ENCODE measurements around the gene PSKH1.

Gene PSKH1

DNA sequence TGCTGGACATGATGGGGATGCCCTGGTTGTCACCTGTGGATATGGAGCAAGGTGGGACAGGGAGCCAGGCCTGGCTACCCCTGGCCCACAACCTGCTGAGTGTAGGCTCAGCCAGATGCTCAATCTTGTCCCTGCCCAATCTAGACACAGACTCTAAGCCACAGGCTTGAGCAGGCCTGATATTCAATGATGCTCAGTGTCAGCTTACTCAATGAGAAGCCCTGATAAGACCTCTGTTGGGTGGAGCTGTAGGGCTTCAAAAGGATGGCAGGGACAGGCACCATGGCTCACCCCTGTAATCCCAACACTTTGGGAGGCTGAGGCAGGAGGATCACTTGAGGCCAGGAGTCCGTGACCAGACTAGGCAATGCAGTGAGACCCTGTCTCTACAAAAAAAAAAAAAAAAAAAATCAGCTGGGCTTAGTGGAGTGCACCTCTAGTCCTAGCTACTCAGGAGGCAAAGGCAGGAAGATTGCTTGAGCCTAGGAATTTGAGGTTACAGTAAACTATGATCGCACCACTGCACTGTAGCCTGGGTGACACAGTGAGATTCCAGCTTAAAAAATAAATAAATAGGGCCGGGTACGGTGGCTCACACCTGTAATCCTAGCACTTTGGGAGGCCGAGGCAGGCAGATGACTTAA is 47.5 kb downstream of the PSKH1 start:
- no peak for DNase-seq (ENCODE audit: low read depth in 2 of 2)

DNA sequence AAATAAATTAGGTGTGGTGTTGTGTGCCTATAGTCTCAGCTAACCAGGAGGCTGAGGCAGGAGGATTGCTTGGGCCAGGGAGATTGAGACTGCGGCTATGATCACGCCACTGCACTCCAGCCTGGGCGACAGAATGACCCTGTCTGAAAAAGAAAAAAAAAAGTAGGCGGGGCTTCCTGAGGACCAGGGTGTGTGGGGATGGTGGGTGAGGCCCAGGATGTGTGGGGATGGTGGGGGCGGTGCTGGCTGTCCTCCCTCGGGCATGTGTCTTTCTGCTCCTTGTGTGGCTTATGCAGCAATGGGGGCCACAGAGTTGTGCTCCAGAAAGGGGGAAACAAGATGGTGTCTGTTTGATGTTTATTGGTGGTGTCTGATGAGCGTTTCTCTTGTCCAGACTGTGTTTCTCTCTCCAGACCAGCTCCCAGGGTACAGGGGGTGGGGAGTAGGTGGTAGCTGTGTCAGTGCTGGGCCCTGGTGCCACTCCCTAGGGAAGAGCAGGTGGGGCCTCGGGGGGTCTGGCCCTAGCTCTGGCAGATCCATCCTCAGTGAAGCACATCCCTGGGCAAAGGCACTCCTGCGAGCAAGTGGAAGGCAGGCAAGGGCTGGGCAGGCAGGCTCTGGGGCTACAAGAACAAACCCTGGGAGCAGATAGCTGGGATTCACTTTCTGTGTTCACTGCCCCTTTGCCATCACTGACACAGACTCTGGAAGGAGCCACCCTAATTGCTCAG is 48.6 kb downstream of the PSKH1 start:
- no peak for DNase-seq (ENCODE audit: low read depth in 2 of 2)

DNA sequence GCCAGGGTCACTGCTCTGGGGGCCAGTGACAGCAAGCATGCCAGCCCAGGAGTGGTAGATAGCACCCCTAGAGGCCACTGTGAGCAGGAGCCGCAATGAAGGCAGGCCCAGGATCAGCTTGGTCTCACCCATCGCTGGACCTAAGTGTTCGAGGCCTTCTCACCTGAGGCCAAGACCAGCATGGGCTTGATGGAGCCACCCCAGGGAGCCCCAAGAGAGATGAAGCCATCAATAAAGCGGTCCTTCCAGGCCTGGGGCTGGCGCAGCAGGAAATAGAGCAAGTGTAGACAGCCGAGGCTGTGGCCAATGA is 49.1 kb downstream of the PSKH1 start:
- no peak for DNase-seq (ENCODE audit: low read depth in 2 of 2)

DNA sequence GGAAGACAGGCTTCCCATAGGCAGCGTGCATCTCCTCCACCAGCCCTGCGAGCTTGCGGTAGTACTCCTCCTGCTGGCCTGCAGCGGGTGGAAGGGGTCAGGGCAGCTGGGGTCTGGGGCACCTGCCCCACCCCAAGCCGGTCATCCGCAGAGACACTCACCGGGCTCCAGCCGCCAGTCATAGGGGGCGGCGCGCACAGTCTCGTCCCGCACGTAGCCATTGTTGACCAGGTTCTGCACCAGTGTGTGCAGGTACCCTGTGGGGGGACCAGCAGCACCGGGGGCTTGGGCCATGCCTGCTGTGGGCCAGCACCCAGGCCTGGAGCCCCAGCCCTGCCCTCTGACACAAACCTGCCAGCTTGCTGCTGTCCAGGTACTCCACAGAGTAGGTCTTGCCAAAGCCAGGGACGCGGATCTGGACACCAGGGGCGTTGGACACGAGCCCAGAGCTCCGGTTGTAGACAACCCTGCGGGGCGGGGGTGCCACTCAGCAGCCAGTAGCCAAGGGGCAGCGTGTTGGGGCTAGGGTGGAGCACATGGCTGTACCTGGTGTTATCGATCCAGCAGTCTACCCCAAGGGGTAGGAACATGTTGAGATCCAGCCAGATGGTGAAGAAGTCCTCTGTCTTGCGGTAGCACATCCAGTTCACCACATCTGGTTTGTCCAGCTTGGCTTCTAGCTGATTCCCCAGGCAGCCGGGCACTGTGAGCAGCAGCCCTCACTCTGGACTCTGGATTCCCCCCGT is 49.6 kb downstream of the PSKH1 start:
- DNase-seq (ENCODE audit: low read depth in 2 of 2) = no peak

DNA sequence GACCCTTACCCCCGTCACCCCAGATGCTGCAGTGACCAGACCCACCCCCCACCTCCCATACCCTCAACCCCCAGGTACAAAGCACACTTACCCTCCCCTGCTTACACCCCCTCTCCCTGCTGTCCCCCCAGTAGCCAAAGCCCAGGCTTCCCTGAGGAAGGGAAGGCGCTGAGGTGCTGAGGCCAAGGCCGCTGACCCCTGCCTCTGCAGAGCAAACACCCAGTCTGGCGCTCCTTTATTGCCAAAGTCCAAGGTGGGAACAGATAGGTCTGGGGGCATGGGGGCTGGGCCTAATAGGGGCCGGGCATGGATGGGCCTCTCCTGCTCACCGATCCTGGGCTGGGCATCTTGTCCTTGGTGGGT is 50.2 kb downstream of the PSKH1 start:
- no peak for DNase-seq (ENCODE audit: low read depth in 2 of 2)

DNA sequence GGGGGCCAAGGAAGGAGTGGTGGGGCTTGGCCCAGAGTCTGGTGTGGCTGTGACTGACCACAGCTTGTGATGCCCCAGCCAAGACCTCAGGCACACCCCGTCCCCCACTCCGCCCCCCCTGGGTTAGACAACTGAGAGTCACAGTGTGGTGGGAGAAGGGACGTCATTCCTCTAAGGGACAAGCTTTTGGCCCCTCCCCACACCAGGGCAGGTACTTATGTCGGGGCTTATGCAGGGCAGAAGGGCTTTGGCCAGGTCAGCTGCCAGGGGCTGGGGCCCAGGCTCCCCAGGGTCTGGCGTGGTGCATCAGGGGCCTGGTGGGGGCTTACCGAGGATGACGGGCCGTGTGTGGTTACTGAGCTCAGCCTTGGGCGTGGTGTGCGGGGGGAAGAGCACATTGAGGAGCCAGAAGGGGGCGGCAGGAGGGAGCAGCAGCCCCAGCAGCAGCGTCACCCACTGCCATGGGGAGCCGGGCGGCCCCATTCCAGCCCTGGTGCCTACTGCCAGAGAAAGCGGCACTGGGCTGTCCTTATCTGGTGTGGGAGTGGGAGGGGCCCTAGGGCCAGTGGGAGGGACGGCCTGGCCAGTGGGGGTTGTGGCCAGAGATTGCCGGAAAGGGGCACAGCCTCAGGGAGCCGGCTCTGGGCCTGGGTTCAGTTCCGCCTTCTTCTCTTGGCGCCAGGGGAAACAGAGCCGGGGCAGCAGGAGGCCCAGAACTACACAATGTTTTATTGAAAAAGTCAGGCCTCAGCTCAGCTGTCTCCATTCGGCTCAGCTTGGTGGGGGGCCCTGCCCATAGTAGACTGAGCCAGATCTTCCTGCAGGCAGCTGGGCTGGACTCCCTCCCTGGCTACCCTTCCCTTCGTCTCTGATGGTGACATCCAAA is 50.8 kb downstream of the PSKH1 start, which contains the start of gene LCAT:
Gene LCAT (minus strand): TSS at position 502 of the 886 bp plus-strand sequence. CDS start 19 bp downstream, at position 483.
- DNase-seq (ENCODE audit: low read depth in 2 of 2) = no peak

DNA sequence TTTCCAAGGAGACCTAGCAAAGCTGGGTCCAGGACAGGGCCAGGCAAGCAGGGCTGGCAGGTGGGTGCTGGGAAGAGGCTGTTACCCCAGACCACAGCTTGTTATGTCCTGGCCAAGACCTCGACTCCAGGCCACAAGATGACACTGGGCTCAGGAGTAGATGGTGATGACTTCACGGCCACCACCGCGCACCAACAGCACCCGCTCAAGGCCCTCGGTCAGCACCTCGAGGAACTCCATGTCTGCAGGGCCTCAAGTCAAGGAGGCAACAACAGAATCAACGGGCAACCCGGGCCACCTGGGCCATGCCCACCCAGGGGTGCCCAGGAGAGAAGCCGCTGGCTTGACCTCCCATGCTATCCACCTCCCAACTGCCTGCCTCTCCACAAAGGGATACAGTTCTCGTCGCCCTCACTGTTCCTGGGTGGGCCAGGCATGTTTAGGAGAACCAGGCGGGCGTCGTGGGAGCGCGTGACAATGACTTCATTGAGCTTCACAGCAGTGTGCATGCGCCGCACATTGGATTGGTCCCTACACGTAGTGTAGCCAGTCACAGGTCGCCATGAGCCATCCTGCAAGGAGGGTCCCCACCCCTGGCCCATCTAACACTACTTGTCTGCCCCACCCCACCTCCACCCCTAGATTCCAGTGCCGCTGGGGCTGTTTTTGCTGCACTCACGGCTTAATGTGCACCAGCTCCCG is 51.8 kb downstream of the PSKH1 start:
- DNase-seq (ENCODE audit: low read depth in 2 of 2) = no peak

DNA sequence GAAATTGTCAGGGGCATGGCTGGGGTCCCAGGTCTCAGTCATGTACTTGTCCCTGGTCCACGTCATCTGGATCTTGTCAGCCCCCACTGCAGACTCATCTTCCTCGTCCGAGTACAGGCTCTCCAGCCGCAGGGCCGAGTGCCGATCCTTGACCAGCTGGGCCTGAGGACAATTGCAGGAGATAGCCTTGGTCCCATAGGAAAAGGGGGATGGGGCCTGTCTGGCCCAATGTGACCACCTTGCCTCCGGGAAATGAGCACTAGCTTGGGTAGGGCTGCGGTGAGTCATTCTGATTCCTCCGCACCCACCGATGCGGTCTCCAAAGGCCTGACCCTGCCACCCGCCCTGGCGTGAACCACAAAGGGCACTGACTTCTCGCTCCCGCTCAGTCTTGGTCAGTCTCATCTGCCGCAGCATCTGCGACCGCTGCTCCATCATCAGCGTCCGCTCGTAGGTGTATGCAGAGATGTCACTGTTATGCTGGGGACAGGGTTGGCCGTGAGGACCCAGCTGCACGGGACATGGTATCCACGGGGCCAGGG is 52.4 kb downstream of the PSKH1 start:
- DNase-seq (ENCODE audit: low read depth in 2 of 2) = no peak

DNA sequence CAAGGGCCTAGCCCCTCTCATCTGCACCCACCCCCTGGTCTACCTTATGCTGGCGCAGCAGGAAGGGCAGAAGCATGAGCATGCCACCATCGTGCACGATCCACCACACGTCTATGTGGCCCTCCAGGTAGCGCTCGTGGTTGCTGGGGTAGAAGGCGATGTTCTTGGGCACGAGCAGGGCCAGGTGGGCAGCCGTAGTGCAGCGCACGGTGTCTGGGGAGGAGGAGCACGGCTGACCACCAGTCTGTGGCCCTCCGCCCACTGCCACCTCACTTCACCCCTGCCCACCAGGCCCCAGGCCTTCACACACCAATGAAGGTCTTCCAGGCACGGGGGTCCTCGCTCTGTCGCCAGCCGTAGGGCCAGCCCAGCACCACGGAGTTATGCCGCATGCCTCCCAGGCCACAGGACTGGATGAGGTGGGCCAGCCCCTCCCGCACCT is 53.1 kb downstream of the PSKH1 start:
- DNase-seq (ENCODE audit: low read depth in 2 of 2) = no peak

DNA sequence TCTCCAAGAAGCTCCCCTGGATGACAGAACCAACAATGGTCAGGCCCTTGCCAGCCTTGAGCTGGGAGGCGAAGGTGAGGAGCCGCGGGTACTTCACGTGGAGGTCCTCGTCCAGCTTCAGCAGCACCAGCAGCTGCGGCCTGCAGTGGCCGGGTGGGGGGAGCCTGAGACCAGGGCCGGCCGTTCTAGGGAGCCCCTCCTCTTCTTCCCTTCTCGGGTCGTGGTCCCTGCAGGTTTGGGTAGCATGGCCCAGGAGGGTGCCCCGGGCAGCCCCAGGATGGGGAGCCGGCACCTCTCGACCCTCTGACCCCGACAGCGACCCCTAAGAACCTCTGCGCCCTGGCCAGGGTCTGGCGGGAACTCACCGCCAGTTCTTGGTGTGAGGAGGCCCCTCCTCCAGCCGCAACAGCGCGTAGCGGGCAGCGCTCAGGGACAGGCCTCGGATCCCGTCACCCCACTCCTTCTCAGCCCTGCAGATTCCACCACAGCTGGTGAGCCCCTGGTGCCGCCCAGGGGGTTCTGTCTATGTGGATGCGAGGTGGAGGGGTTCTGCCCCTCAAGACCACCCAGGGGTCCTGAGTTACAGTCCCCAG is 54.0 kb downstream of the PSKH1 start:
- DNase-seq (ENCODE audit: low read depth in 2 of 2) = no peak

DNA sequence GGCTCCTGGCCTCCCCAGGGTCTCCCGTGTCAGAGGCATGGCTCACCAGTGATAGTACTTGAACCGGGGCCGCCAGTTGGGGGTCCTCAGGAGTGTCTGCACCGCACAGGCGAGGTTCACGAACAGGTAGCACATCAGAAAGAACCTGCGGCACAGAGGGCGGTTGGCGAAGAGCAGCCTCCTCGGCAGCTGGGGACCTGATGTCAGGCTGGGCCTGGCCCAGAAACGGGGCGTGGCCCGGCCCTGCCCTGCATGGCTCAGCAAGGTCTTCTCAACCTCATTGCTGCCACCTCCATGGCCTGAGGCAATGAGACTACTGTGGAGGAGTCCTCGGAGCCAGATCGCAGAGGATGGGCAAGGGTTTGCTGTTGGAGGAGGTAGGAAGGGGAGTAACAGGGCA is 55.0 kb downstream of the PSKH1 start:
- DNase-seq (ENCODE audit: low read depth in 2 of 2) = no peak

DNA sequence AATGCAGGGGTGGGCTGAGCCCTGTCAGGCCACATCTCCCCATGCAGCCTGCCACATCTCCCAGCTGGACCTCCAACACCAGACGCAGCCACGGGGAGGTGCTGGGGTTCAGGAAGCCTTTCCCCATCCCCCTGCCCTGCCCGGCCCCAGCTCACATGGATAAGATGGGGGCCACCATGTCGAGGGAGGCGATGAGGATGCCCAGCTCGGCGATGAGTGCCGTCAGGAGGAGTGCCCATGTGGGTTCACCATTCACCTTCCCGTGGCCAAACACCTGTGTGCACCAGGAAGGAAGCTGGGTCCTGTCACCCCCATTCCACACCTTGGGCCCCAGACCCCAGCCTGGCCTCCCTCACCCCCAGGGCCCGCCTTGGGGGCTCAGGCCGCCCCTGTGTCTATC is 56.6 kb downstream of the PSKH1 start:
- no peak for DNase-seq (ENCODE audit: low read depth in 2 of 2)

DNA sequence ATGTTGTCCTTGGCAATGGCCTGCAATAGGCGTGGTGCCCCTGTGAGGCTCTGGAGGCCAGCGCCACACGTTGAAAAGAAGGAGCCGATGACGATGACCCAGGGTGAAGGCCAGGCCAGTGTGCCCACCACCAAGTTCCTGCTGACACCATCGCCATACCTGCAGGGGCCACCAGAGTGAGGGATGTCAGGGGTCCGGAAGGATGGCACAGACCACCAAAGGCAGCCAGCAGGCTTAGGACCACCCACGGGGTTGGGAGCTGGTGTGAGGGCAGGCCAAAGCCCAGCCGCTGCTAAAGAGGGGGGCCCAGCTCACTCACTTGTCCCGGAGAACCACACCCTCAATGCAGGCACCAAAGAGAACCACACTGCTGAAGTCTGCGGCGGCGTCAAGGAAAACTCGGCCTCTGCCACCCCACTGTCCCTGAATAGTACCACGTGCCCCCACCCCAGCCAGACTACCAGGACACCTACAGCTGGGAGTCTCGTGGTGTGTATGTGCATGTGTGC is 57.3 kb downstream of the PSKH1 start:
- no peak for DNase-seq (ENCODE audit: low read depth in 2 of 2)

DNA sequence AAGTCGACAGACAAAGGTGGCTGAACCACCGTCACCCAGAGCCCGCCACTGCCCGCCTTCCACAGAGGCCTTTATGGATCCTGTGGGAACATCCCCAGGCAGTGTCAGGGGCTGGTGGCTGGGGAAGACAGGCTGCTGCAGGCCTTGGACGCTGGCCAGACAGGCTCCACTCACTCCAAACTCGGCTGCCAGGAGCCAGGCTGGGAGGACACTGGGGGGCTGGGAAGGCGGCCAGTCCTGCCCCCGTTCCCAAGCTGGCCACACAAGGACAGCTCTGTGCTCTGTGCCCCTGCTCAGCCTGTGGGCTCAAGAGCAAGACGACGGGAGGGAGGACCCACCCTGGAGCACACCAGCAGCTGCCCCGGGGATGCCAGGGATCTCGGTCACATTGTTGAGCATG is 58.4 kb downstream of the PSKH1 start:
- DNase-seq (ENCODE audit: low read depth in 2 of 2) = no peak

DNA sequence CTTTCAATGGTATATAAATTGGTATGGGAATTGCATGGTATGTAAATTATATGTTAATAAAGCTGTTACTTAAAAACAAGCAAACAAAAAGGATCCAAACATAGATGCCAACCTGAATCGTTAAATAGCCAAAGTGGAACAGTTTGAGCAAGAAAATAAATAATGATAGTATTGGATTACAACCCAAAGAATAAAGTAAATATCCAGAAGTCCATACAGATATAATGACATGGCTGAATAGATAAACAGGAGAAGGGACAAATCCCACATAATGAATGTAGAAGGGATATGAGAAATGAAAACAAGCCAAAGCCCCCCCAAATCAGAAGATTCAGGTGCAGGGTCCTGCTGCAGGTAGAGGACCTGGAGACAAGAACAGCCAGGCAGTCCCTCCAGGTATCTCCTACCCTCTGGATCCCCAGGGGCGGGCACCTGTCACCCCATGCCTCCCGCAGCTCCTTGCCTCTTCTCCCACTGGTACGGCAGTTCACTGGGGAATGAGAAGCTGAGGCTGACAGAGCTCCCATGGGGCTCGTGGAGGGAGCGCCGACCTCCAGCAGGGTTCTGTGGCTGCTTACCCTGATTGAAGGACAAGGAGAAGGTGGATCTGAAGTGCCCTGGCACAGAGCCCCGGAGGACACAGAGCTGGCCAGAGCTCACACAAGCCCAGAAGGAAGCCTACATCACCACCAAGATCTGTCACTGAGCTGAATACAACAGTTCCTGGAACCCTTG is 60.8 kb downstream of the PSKH1 start:
- DNase-seq (ENCODE audit: low read depth in 2 of 2) = no peak

DNA sequence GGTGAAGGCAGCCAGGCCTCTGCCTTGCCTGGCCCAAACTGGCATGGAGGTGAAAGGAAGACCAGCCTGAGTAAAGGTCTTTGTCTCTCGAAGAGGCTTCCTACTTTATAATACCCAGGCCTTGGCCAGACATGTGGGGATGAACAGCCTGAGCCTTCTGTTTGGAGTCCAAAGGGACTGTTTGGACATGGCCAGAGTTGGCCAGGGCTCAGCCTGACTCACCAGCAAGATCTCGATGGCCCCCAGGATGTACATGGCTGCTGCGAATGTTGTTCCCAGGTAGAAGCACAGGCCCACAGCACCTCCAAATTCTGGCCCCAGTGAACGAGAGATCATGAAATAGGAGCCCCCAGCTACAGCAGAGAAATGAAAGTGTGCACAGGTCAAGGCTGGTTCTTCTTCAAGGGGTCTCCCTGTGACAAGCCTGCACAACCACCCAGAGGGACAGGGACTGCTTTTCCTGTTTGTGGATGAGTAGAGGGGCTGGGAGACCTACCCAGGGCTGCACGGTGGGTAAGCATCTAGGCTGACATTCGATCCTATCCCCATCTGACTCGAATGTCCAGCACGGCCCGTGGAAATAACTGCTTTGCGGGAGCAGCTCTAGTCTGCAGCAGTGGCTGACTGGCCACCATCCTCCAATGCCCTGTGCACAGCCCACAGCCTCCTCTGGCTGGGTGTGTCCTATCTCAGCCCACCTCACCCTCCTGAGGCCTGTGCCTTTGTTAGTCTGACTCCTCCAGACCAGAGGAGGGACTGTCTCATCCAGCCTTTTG is 61.6 kb downstream of the PSKH1 start:
- DNase-seq (ENCODE audit: low read depth in 2 of 2) = no peak

DNA sequence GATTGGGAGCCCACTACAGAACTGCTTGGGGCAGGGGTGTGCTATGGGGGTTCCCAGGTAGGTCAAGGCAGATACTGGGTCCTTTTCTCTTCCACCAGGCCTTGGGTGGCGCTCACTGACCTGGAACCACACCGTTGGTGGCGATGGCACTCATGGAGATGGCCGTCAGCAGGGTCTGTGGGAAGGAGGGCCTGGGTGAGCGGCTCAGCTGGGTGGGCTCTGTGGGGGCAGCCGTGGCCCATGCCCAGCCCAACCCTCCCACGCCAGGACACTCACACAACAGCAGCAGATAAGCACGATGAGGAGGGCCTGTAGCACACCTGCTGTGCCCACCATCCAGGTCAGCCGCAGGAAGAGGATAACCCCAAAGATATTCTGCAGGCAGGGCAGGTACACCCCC is 64.6 kb downstream of the PSKH1 start:
- no peak for DNase-seq (ENCODE audit: low read depth in 2 of 2)

DNA sequence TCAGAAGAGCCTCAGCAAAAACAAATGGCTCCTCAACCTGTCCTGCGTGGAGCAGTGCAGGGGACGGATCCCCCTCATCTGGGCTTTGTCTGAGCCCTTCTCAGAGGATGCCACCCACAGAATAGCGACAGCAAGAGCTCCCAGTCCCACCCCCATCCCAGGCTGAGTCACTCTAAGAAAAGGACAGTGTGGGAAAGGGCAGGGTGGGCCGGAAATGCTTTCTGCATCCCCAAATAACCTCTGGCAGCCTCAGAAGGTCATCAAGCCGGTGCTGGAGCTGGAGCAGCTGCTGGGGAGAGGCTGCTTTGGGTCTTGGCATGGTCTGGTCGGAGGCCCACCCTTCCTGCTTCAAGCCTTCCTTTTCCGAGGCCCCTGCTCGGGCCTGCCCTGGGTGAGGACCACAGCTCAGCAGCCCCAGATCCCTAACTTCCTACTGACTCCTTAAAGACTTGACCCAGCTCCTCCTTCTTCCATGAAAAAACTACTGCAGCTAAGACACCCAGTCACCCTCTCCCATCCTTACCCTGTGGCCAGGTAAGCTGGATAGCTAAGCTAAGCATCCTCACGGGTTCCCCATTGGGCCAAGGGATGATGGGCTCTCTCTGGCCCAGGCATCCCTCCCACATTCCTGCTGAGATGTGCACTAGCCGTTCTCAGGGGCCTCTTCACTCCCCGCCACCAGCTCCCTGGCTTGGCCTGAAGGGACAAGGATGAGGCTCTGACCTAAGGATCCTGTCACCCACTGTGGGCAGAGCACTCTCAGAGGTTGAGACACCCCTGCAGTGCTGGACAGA is 66.7 kb downstream of the PSKH1 start:
- DNase-seq (ENCODE audit: low read depth in 2 of 2) = no peak
